Kidney epithelial cell (primary cell): ENCODE measurements around the gene RYR1. TPM values are rescaled to one million over a fixed set of nuclear protein-coding genes. Genes with fewer than 3 reads are reported as not detected.

Source experiments
- DNase-seq: peaks from one replicate; pipeline ENCODE4 v3.0.0-alpha.2; 2010; ENCODE audit warnings: low read depth
- H3K27me3 ChIP-seq: 2 replicates; pipeline ENCODE4 v1.6.0; 2011; ENCODE audit warnings: low read length; ENCODE audit not compliant: control insufficient read depth, insufficient read depth
- H3K36me3 ChIP-seq: 2 replicates; pipeline ENCODE4 v1.5.1; 2011; ENCODE audit warnings: low read length; ENCODE audit not compliant: control insufficient read depth, insufficient read depth
- H3K4me3 ChIP-seq: 2 replicates; pipeline ENCODE4 v1.5.1; 2011; ENCODE audit warnings: low read depth, mild to moderate bottlenecking, control low read depth, low read length
- total RNA-seq: library from RNA; depleted of rRNA; stranded (reverse); fragments of >200 nt; gene quantifications from 2 replicates; pipeline ENCODE4 v1.2.3, GENCODE V29; 2015
- TF ChIP-seq, protein P1 (sequence below): IDR thresholded peaks from 2 replicates; pipeline ENCODE4 v1.5.1; 2011; ENCODE audit warnings: mild to moderate bottlenecking, moderate library complexity, low read length, control low read depth, inconsistent platforms; ENCODE audit not compliant: insufficient read depth, poor library complexity, severe bottlenecking

RYR1 gene
- total RNA-seq, 1 donor from 2014 or later, result 0.17 TPM

DNA sequence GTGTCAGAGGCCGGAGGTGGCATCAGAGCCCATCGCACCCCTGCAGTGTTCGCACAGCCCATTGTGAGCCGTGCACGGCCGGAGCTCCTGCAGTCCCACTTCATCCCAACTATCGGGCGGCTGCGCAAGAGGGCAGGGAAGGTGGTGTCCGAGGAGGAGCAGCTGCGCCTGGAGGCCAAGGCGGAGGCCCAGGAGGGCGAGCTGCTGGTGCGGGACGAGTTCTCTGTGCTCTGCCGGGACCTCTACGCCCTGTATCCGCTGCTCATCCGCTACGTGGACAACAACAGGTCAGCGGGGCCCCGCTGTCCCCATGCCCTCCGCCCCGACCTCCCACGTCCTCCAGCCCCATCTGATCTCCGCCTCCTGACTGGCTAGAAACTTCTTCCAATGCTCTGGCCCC lies 85.7 kb downstream of the RYR1 start:
- TF ChIP-seq, protein P1, sequence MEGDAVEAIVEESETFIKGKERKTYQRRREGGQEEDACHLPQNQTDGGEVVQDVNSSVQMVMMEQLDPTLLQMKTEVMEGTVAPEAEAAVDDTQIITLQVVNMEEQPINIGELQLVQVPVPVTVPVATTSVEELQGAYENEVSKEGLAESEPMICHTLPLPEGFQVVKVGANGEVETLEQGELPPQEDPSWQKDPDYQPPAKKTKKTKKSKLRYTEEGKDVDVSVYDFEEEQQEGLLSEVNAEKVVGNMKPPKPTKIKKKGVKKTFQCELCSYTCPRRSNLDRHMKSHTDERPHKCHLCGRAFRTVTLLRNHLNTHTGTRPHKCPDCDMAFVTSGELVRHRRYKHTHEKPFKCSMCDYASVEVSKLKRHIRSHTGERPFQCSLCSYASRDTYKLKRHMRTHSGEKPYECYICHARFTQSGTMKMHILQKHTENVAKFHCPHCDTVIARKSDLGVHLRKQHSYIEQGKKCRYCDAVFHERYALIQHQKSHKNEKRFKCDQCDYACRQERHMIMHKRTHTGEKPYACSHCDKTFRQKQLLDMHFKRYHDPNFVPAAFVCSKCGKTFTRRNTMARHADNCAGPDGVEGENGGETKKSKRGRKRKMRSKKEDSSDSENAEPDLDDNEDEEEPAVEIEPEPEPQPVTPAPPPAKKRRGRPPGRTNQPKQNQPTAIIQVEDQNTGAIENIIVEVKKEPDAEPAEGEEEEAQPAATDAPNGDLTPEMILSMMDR, result no peak
- no peaks in the 10 kb centered on the region for H3K36me3 ChIP-seq
- no peak overlapping the region for H3K4me3 ChIP-seq
- no peak for DNase-seq
- H3K27me3 ChIP-seq, result peaks cover 3% of the 10 kb centered on the region

DNA sequence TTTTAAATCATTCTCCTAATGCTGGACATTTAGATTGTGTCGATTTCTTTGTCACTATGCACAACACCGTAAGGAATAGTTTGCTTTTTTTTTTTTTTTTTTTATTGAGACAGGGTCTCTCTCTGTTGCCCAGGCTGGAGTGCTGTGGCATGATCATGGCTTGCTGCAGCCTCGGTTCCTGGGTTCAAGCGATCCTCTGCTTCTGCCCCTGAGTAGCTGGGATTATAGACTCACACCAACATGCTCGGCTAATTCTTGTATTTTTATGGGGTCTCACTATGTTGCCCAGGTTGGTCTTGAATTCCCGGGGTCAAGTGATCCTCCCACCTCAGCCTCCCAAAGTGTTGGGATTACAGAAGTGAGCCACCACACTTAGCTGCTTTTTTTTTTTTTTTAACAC lies 86.5 kb downstream of the RYR1 start:
- Histone ChIP-seq H3K4me3 (no peak overlapping the region), H3K36me3 (no peaks in the 10 kb centered on the region), H3K27me3 (peaks cover 6% of the 10 kb centered on the region)
- TF ChIP-seq, protein P1, result no peak
- no peak for DNase-seq

DNA sequence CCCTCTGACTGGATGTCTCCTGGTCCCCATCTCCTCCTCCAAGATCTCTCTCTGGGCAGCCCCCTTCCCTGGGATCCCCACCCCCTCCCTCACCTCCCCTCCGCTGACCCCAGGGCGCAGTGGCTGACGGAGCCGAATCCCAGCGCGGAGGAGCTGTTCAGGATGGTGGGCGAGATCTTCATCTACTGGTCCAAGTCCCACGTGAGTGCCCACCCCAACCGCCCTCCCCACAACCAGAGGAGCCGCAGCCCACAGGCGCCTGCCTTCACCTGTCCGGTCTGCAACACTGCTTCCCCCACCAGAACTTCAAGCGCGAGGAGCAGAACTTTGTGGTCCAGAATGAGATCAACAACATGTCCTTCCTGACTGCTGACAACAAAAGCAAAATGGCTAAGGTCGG lies 89.4 kb downstream of the RYR1 start:
- Histone ChIP-seq H3K27me3 (peaks cover 6% of the 10 kb centered on the region), H3K4me3 (no peak overlapping the region), H3K36me3 (no peaks in the 10 kb centered on the region)
- no peak for DNase-seq
- TF ChIP-seq, protein P1, result no peak

DNA sequence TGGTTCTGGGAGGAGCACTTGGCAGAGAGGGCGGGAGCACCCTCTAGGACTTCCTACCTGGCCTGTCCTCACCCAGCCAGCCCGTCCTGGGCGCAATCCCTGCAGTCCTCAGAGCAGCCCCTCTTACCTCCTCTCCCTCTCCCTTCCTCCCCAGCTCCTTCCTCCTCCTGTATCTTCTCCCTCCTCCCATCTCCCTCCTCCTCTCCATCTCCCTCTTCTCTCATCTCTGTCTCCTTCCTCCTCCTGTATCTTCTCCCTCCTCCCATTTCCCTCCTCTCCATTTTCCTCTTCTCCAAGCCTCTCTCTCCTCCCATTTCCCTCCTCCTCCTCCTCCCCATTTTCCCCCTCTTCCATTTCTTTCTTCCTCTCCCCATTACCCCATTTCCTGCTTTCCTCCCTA lies 89.8 kb downstream of the RYR1 start:
- no peak for DNase-seq
- Histone ChIP-seq H3K36me3 (no peaks in the 10 kb centered on the region), H3K4me3 (no peak overlapping the region), H3K27me3 (peaks cover 6% of the 10 kb centered on the region)
- TF ChIP-seq, protein P1, result no peak

DNA sequence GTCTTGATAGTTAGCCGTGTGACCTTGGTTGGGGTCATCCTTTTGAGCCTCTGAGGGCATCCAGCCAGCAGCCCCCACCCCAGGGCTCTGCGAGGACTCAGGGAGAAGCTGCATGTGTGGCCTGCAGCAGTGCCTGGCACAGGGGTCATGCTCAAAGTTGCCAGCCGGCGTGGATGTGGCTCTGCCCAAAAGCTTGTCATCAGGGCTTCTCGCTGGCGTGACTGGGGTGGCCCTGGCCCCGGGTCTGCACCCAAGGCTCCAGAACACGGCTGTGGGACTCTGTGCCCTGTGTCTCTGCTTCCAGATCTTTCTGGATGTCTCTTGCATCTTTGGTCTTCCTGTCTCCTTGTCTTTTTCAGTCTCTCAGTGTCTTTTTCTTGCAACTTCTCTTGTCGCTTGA lies 90.9 kb downstream of the RYR1 start:
- Histone ChIP-seq H3K36me3 (no peaks in the 10 kb centered on the region), H3K27me3 (peaks cover 6% of the 10 kb centered on the region), H3K4me3 (no peak overlapping the region)
- no peak for DNase-seq
- TF ChIP-seq, protein P1, result no peak

DNA sequence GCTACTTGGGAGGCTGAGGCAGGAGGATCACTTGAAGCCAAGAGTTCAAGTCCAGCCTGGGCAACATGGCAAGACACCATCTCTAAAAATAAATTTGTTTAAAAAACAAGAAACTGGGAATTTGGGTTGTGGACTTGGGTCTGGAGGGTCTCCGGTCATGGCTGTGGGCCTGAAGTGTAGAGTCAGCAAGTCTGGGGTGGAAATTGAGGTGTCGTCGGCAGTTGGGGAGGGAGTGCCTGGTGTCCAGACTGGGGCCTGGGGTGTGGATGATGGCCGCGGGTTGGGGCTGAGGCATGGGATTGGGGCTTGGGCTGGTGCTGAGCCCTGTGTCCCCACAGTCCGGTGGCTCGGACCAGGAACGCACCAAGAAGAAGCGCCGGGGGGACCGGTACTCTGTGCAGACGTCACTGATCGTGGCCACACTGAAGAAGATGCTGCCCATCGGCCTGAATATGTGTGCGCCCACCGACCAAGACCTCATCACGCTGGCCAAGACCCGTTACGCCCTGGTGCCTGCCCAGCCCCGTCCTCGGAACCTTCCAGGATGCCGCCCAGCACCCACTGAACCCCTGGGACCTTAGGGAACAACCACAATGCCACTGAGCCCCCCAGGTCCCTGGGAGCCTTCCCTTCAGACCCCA lies 91.6 kb downstream of the RYR1 start:
- DNase-seq, result no peak
- no peak overlapping the region for H3K4me3 ChIP-seq
- TF ChIP-seq, protein P1, result no peak
- H3K27me3 ChIP-seq, result peaks cover 7% of the 10 kb centered on the region
- H3K36me3 ChIP-seq, result no peaks in the 10 kb centered on the region
